A549 (cell line): Measurements from ENCODE around the gene RNF141. TPM values are rescaled to one million over a fixed set of nuclear protein-coding genes. Genes with fewer than 3 reads are reported as not detected.

Experiments used
- ATAC-seq, 2 experiments: fragments of 200-7000 bp in 1 of 2; fragments of >200 bp in 1 of 2; cut with Nextera tagmentation in 1 of 2; cut with Tn5 transposase in 1 of 2; 3 replicates each; pipeline versions ENCODE4 v1.8.0 to v1.9.1; 2018 to 2020; ENCODE audit warnings: mild to moderate bottlenecking in 1 of 2, moderate library complexity in 1 of 2
- CTCF ChIA-PET: fragments of 300-600 bp; sonication (Branson Sonifier 250); formaldehyde crosslinking; extraction: SDS; loops from one replicate; lab custom pipeline; 2021; ENCODE audit warnings: antibody characterized with exemption, inconsistent platforms; lab: Yijun Ruan, JAX
- POLR2A ChIA-PET: fragments of 350-600 bp; formaldehyde crosslinking; extraction: SDS; loops from one replicate; lab custom pipeline; 2021; ENCODE audit warnings: antibody characterized with exemption, inconsistent platforms; lab: Yijun Ruan, JAX
- DNase-seq, 2 experiments: peaks; one replicate each; pipeline versions ENCODE4 v3.0.0 to v3.0.0-alpha.2; 2011 to 2016; ENCODE audit warnings: low read depth in 1 of 2, low spot score in 1 of 2
- FAIRE-seq: peaks from 2 replicates; lab custom pipeline; 2011; peaks lifted over from hg19 to GRCh38; lab: Jason Lieb, UNC
- H3K27ac ChIP-seq, 2 experiments: fragments of >200 bp; sonication (Bioruptor Twin); formaldehyde crosslinking; 3 replicates each; pipeline ENCODE4 v1.5.1; 2016 to 2017
- H3K4me1 ChIP-seq: fragments of >200 bp; sonication (Bioruptor Twin); formaldehyde crosslinking; 3 replicates; pipeline ENCODE4 v1.6.1; 2016
- H3K4me2 ChIP-seq: fragments of >200 bp; sonication (Bioruptor Twin); formaldehyde crosslinking; 3 replicates; pipeline ENCODE4 v1.6.1; 2016
- H3K4me3 ChIP-seq: fragments of >200 bp; sonication (Bioruptor Twin); formaldehyde crosslinking; 3 replicates; pipeline ENCODE4 v1.5.1; 2016
- H3K9me3 ChIP-seq: fragments of >200 bp; sonication (Bioruptor Twin); formaldehyde crosslinking; 3 replicates; pipeline ENCODE4 v1.6.1; 2016
- ATOH8 ChIP-seq: fragments of 250-450 bp; sonication (Bioruptor Pico); IDR thresholded peaks from 2 replicates; pipeline ENCODE4 v1.5.0; 2020; ENCODE audit warnings: low read depth, mild to moderate bottlenecking, moderate library complexity
- BCL3 ChIP-seq: fragments of >200 bp; sonication (Bioruptor Twin); formaldehyde crosslinking; IDR thresholded peaks from 3 replicates; pipeline ENCODE4 v1.6.1; 2016
- CEBPB ChIP-seq, 2 experiments: fragments of >200 bp in 1 of 2; sonication (Bioruptor Twin) in 1 of 2; formaldehyde crosslinking in 1 of 2; IDR thresholded peaks; 2 replicates each; pipeline ENCODE4 v1.6.1; 2012 to 2016
- CHD2 ChIP-seq: fragments of 150-350 bp; IDR thresholded peaks from 2 replicates; pipeline ENCODE4 v1.6.1; 2014; ENCODE audit warnings: low read length; ENCODE audit not compliant: partially characterized antibody
- ELK1 ChIP-seq: fragments of 150-350 bp; IDR thresholded peaks from 2 replicates; pipeline ENCODE4 v1.6.1; 2014; ENCODE audit warnings: low read depth, mild to moderate bottlenecking, low read length
- EP300 ChIP-seq, 2 experiments: fragments of >200 bp; sonication (Bioruptor Twin); formaldehyde crosslinking; IDR thresholded peaks; 2 replicates in 1 of 2; 3 replicates in 1 of 2; pipeline ENCODE4 v1.6.1; 2016 to 2017
- ESRRA ChIP-seq: fragments of 150-350 bp; IDR thresholded peaks from 2 replicates; pipeline ENCODE4 v1.6.1; 2014; ENCODE audit warnings: mild to moderate bottlenecking, low read length, borderline replicate concordance
- FOSL2 ChIP-seq, 2 experiments: fragments of 450-650 bp in 1 of 2; fragments of >200 bp in 1 of 2; sonication (Bioruptor Twin) in 1 of 2; formaldehyde crosslinking; IDR thresholded peaks; 2 replicates each; pipeline versions ENCODE4 v1.5.0 to v1.6.1; 2016 to 2020; ENCODE audit warnings: mild to moderate bottlenecking in 1 of 2, moderate library complexity in 1 of 2
- GATA3 ChIP-seq: IDR thresholded peaks from 2 replicates; pipeline ENCODE4 v1.6.1; 2012; ENCODE audit warnings: borderline replicate concordance
- HDAC2 ChIP-seq: fragments of 200-600 bp; sonication (generic); IDR thresholded peaks from 2 replicates; pipeline ENCODE4 v1.6.1; 2016
- HMGXB4 ChIP-seq: fragments of 250-450 bp; sonication (Bioruptor Pico); IDR thresholded peaks from 2 replicates; pipeline ENCODE4 v1.5.0; 2021; ENCODE audit warnings: mild to moderate bottlenecking, moderate library complexity, borderline replicate concordance
- HOXB13 ChIP-seq: fragments of 250-450 bp; sonication (Bioruptor Pico); IDR thresholded peaks from 2 replicates; pipeline ENCODE4 v1.5.0; 2020; ENCODE audit warnings: low read depth, mild to moderate bottlenecking, moderate library complexity
- JUN ChIP-seq, 2 experiments: fragments of >200 bp; sonication (Bioruptor Twin); formaldehyde crosslinking; IDR thresholded peaks; 2 replicates in 1 of 2; 3 replicates in 1 of 2; pipeline ENCODE4 v1.6.1; 2016 to 2017
- JUNB ChIP-seq: fragments of >200 bp; sonication (Bioruptor Twin); formaldehyde crosslinking; IDR thresholded peaks from 2 replicates; pipeline ENCODE4 v1.6.1; 2016
- KDM1A ChIP-seq: fragments of 200-600 bp; sonication (generic); IDR thresholded peaks from 2 replicates; pipeline ENCODE4 v1.6.1; 2016; ENCODE audit warnings: low read depth, mild to moderate bottlenecking
- KDM5A ChIP-seq: fragments of 200-600 bp; sonication (generic); IDR thresholded peaks from 2 replicates; pipeline ENCODE4 v1.6.1; 2016; ENCODE audit warnings: antibody characterized with exemption, mild to moderate bottlenecking
- MAFK ChIP-seq: fragments of 450-650 bp; IDR thresholded peaks from 2 replicates; pipeline ENCODE4 v1.6.1; 2014; ENCODE audit not compliant: partially characterized antibody
- MAX ChIP-seq: IDR thresholded peaks from 2 replicates; pipeline ENCODE4 v1.6.1; 2012
- MYC ChIP-seq: IDR thresholded peaks from 2 replicates; pipeline ENCODE4 v1.6.1; 2012; ENCODE audit warnings: mild to moderate bottlenecking, inconsistent platforms, low read length, improper control_type of control experiment, borderline replicate concordance
- NFE2L2 ChIP-seq: fragments of 150-350 bp; conservative IDR thresholded peaks from 2 replicates; pipeline ENCODE4 v1.6.1; 2014; ENCODE audit warnings: low read length
- NPAS2 ChIP-seq: fragments of 250-450 bp; sonication (Bioruptor Pico); IDR thresholded peaks from 2 replicates; pipeline ENCODE4 v1.8.0; 2022; ENCODE audit warnings: mild to moderate bottlenecking, moderate library complexity, borderline replicate concordance
- PBX3 ChIP-seq: IDR thresholded peaks from 2 replicates; pipeline ENCODE4 v1.6.1; 2012
- POLR2A ChIP-seq: IDR thresholded peaks from 2 replicates; pipeline ENCODE4 v1.6.1; 2012; ENCODE audit warnings: mild to moderate bottlenecking, low read length
- POLR2AphosphoS2 ChIP-seq: conservative IDR thresholded peaks from 2 replicates; pipeline ENCODE4 v1.6.1; 2012; ENCODE audit warnings: low read length, improper control_type of control experiment, inconsistent platforms
- TFCP2L1 ChIP-seq: fragments of 250-450 bp; sonication (Bioruptor Pico); IDR thresholded peaks from 2 replicates; pipeline ENCODE4 v1.5.0; 2021; ENCODE audit warnings: mild to moderate bottlenecking
- USF2 ChIP-seq: fragments of 450-650 bp; IDR thresholded peaks from 2 replicates; pipeline ENCODE4 v1.6.1; 2014; ENCODE audit warnings: antibody characterized with exemption
- ZC3H11A ChIP-seq: fragments of 450-650 bp; IDR thresholded peaks from 2 replicates; pipeline ENCODE4 v1.6.1; 2014; ENCODE audit warnings: antibody characterized with exemption, mild to moderate bottlenecking
- ZFP36 ChIP-seq: fragments of 450-650 bp; IDR thresholded peaks from 2 replicates; pipeline ENCODE4 v1.6.1; 2014; ENCODE audit warnings: borderline replicate concordance; ENCODE audit not compliant: partially characterized antibody
- ZNF302 ChIP-seq: fragments of 250-450 bp; sonication (Bioruptor Pico); IDR thresholded peaks from 2 replicates; pipeline ENCODE4 v1.9.0; 2021; ENCODE audit warnings: inconsistent platforms, mild to moderate bottlenecking, moderate library complexity
- ZSCAN20 ChIP-seq: fragments of 250-450 bp; sonication (Bioruptor Pico); IDR thresholded peaks from 2 replicates; pipeline ENCODE4 v1.8.0; 2022; ENCODE audit warnings: mild to moderate bottlenecking, moderate library complexity
- WGBS: methylation state at CpG from one replicate; pipeline ENCODE4 v1.1.6; 2017; ENCODE audit errors: missing lambda C conversion rate; 5-methylcytosine and 5-hydroxymethylcytosine counted together
- polyA plus RNA-seq, 4 experiments: library from polyadenylated mRNA; depleted of rRNA in 3 of 4; stranded (reverse); fragments of >200 nt; fragmentation: RNase III in 1 of 4; extraction: RNeasy Plus Mini Kit Qiagen cat#74134 plus additional on column Dnase treatment in 1 of 4; gene quantifications; 2 replicates in 3 of 4; 3 replicates in 1 of 4; pipeline ENCODE4 v1.2.3, GENCODE V29; 2011 to 2017

The RNF141 gene
- polyA plus RNA-seq, 2 of the 4 experiments (the other 2 are of a cell fraction) = 16.8 to 33.3 TPM

GRCh38 chr11:10587388-10587787 lies 46.4 kb upstream of the RNF141 start:
- WGBS = 82% methylated on average over 7 of the region's 7 CpGs
- ChIA-PET POLR2A (no interaction called here), CTCF (interaction anchor here (0.7 to 1.7 kb wide), 4 partner anchors 12 to 181 kb away, joined by 3 to 4 read pairs (median 3); no protein-coding TSS in a partner anchor)
- H3K4me2 ChIP-seq = no peak overlapping the region
- DNase-seq (no peak), ATAC-seq (no peak), FAIRE-seq (no peak)
- no peak overlapping the region for H3K4me3 ChIP-seq
- H3K27ac ChIP-seq = no peak overlapping the region
- no peaks in the 10 kb centered on the region for H3K9me3 ChIP-seq
- no peaks in the 10 kb centered on the region for H3K4me1 ChIP-seq
- no peak for TF ChIP-seq USF2
- no peak for TF ChIP-seq HDAC2
- no peak for TF ChIP-seq ESRRA
- TF ChIP-seq GATA3 = no peak
- no peak for TF ChIP-seq KDM5A
- no peak for TF ChIP-seq TFCP2L1
- no peak for TF ChIP-seq JUN (IDR thresholded peaks at IDR 0.05)
- TF ChIP-seq KDM1A = no peak
- no peak for TF ChIP-seq ZFP36
- no peak for TF ChIP-seq ATOH8
- no peak for TF ChIP-seq CHD2
- TF ChIP-seq POLR2AphosphoS2 = no peak
- TF ChIP-seq ZNF302 = no peak
- TF ChIP-seq ZC3H11A = no peak
- no peak for TF ChIP-seq HOXB13
- no peak for TF ChIP-seq PBX3
- TF ChIP-seq MYC = no peak
- no peak for TF ChIP-seq NPAS2 (CRISPR knock-in tag)
- no peak for TF ChIP-seq JUNB

GRCh38 chr11:10584071-10584501 lies 43.1 kb upstream of the RNF141 start:
- FAIRE-seq = no peak
- CTCF ChIA-PET = interaction anchor here (1.4 to 1.8 kb wide), 4 partner anchors 12 to 43 kb away, joined by 3 to 8 read pairs (median 6); partner anchors contain the start of gene RNF141
- TF ChIP-seq BCL3 (no peak), PBX3 (no peak), JUN (IDR thresholded peaks at IDR 0.05) (no peak), MAX (no peak), EP300 (IDR thresholded peaks at IDR 0.05) (no peak), ZC3H11A (no peak), ELK1 (no peak), NFE2L2 (no peak), ZSCAN20 (no peak), HMGXB4 (CRISPR knock-in tag) (no peak), MAFK (no peak), CEBPB (IDR thresholded peaks at IDR 0.05) (no peak), POLR2A (no peak), FOSL2 (IDR thresholded peaks at IDR 0.05) (no peak), FOSL2 (CRISPR knock-in tag; IDR thresholded peaks at IDR 0.05) (no peak), TFCP2L1 (no peak)
- TF ChIP-seq, all 56 proteins: peak for 0
- H3K9me3 ChIP-seq = no peaks in the 10 kb centered on the region
- no peak overlapping the region for H3K27ac ChIP-seq
- H3K4me3 ChIP-seq = no peak overlapping the region
- no peaks in the 10 kb centered on the region for H3K4me1 ChIP-seq
- 48% methylated on average over 3 of the region's 3 CpGs for WGBS
- no peak for DNase-seq
- POLR2A ChIA-PET = interaction anchor here (1.4 kb wide), 1 partner anchor 43 kb away, joined by 4 read pairs; the partner anchor contains the start of gene RNF141
- H3K4me2 ChIP-seq = no peak overlapping the region
- ATAC-seq = no peak
